22Rv1 (cell line): ENCODE data around the gene ADAMTS2.

Source experiments
- H3K27ac ChIP-seq: fragments of 450-650 bp; 2 replicates; pipeline ENCODE4 v1.5.1; 2017
- CTCF ChIP-seq: fragments of 450-650 bp; IDR thresholded peaks from 2 replicates; pipeline ENCODE4 v1.5.1; 2017; ENCODE audit warnings: mild to moderate bottlenecking
- ZFX ChIP-seq: fragments of 450-650 bp; IDR thresholded peaks from 2 replicates; pipeline ENCODE4 v1.6.1; 2017; ENCODE audit warnings: antibody characterized with exemption, borderline replicate concordance

Gene ADAMTS2

GRCh38 chr5:179115845-179116524 lies 229.3 kb downstream of the ADAMTS2 start:
- TF ChIP-seq ZFX = no peak
- no peak for TF ChIP-seq CTCF
- H3K27ac ChIP-seq = no peak overlapping the region

DNA sequence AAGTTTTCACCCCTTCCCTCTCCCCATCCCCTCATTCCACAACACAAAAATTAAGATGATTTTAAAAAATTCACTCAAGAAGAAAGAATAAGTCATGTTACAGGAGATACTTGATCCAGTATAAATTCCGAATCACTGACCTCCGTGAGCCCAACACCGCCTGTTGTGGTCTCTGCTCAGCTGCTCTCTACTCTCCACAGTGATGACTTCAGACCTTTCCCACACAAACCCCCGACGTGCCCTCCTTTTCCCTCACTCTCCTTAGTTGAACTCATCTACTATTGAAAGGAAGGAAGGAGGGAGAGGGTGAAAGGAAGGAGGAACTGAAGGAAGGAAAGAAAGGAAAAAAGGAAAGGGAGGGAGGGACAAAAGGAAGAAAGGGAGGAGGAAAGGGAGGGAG lies 230.0 kb downstream of the ADAMTS2 start:
- no peak overlapping the region for H3K27ac ChIP-seq
- TF ChIP-seq CTCF (no peak), ZFX (no peak)

GRCh38 chr5:179114756-179115155 lies 230.5 kb downstream of the ADAMTS2 start:
- no peak overlapping the region for H3K27ac ChIP-seq
- TF ChIP-seq ZFX (no peak), CTCF (no peak)

GRCh38 chr5:179113945-179114641 lies 231.2 kb downstream of the ADAMTS2 start:
- TF ChIP-seq CTCF = no peak
- H3K27ac ChIP-seq = no peak overlapping the region

GRCh38 chr5:179113143-179113530 lies 232.1 kb downstream of the ADAMTS2 start:
- TF ChIP-seq ZFX (no peak), CTCF (no peak)
- H3K27ac ChIP-seq = no peak overlapping the region

DNA sequence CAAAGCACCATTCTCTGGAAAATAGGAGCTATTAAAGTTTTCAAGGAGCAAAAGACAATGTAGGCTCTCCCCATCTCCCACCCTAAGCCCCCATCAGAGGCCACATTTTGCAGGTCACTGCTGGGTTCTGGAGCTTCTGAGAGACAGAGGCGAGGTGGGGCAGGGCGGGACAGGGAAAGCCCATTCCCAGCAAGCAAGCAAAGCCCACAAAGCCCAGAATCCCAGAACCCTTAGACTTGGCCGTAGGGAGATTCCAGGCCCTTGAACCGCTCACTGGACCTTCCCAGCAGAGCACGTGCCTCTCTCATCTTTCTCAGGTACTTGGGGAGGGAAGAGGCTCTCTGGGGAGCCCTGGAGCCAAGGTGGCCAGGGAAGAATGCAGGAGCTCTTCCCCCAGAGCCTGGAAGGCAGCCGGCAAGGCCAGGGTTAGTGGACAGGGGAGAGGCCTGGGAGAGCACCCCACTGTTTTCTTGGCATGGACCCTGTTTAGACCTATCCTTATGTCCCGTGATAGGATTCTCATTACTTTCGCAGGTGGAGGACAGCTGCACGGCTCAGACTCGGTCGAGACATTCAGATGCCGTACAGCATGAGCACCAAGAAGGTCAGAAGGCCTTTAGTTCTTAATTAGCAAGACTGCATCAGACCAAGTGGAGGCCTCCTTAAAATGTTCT lies 232.7 kb downstream of the ADAMTS2 start:
- H3K27ac ChIP-seq = no peak overlapping the region
- TF ChIP-seq ZFX (no peak), CTCF (no peak)
